Pancreas (tissue), 10 donors: ENCODE results near the gene EREG. TPM values are rescaled to one million over a fixed set of nuclear protein-coding genes. Genes with fewer than 3 reads are reported as not detected.

Source experiments
- ATAC-seq, 4 donors: fragments of 200-7000 bp; cut with Tn5 transposase; one replicate each; pipeline versions ENCODE4 v1.8.0 to v1.9.1; 2020; ENCODE audit warnings: mild to moderate bottlenecking in 4 of 4, moderate library complexity in 4 of 4
- DNase-seq, 6 donors: peaks; one replicate each; pipeline ENCODE4 v3.0.0-alpha.2; 2020
- FAIRE-seq: peaks from 2 replicates; lab custom pipeline; 2012; peaks lifted over from hg19 to GRCh38; lab: Jason Lieb, UNC
- H3K27ac ChIP-seq, 4 donors: fragments of 200-600 bp; sonication (generic); 1 replicate in 3 of 4; 2 replicates in 1 of 4; pipeline versions ENCODE4 v1.5.0 to v1.8.0; 2020
- H3K27me3 ChIP-seq, 4 donors: fragments of 200-600 bp; one replicate each; pipeline ENCODE4 v1.8.0; 2021
- H3K36me3 ChIP-seq, 3 donors: fragments of 200-600 bp; sonication (generic) in 1 of 3; one replicate each; pipeline versions ENCODE4 v1.5.0 to v1.8.0; 2020 to 2021
- H3K4me1 ChIP-seq, 3 donors: fragments of 200-600 bp; one replicate each; pipeline ENCODE4 v1.8.0; 2021
- H3K4me3 ChIP-seq, 4 donors: fragments of 200-600 bp; sonication (generic) in 2 of 4; one replicate each; pipeline versions ENCODE4 v1.5.0 to v1.8.0; 2020 to 2021
- H3K9me3 ChIP-seq, 4 donors: fragments of 200-600 bp; one replicate each; pipeline ENCODE4 v1.8.0; 2021
- WGBS, 2 donors: extraction: QIAGEN DNeasy Blood & Tissue Kit; methylation state at CpG; one replicate each; pipeline ENCODE4 v1.1.7; 2013; 5-methylcytosine and 5-hydroxymethylcytosine counted together
- intact Hi-C, 3 donors: fragments of 100-400 bp; cut with DNase I; formaldehyde crosslinking; loops; one replicate each; pipeline versions ENCODE4 v1.11.1 to v1.14.2; 2022
- polyA plus RNA-seq, 2 donors: library from polyadenylated mRNA; stranded (reverse); fragments of 200-250 nt; gene quantifications; one replicate each; pipeline ENCODE4 v1.2.3, GENCODE V29; 2013
- total RNA-seq, 6 donors: library from RNA; stranded (reverse); fragmentation: NEBNext Ultra II Directional in 4 of 6; extraction: Animal tissue kit (Norgen Biotek cat#: 25700) in 4 of 6; gene quantifications; one replicate each; pipeline versions ENCODE4 v1.2.1 to v1.2.4, GENCODE V29; 2021 to 2023
- TF ChIP-seq, protein P1 (sequence below), 4 donors: fragments of 200-600 bp; sonication (generic) in 3 of 4; IDR thresholded peaks; one replicate each; pipeline versions ENCODE4 v1.5.0 to v1.8.0; 2021; ENCODE audit warnings: antibody characterized with exemption in 4 of 4
- donor health status: healthy with polysubstance abuse.
- donor health status: DM: no; HTN: no; CAD: no; lungs with moderate emphysema.
- donor health status: DM: no; HTN: no; CAD: no.
- donor health status: control.
- donor health status: control.
- donor health status: Bipolar disorder and iron deficiency.
- donor health status: DM: yes; HTN: yes; CAD: no.
- donor health status: DM: no; HTN: no; CAD: no.
- donor health status: DM: no; HTN: no; CAD: no.
- donor health status: DM: yes; HTN: yes; CAD: no.

Gene EREG
- total and polyA plus RNA-seq, 8 donors, result 0.06 to 0.09 (median 0.09) TPM; not detected in 5

GRCh38 chr4:74387790-74388189 is 22.8 kb downstream of the EREG start:
- ATAC-seq (no peak), DNase-seq (no peak), FAIRE-seq (no peak)
- intact Hi-C loops, result no loop called here
- Histone ChIP-seq H3K4me3 (no peak overlapping the region), H3K27me3 (no peaks in the 10 kb centered on the region), H3K36me3 (no peaks in the 10 kb centered on the region), H3K9me3 (no peaks in the 10 kb centered on the region), H3K4me1 (no peaks in the 10 kb centered on the region), H3K27ac (no peak overlapping the region)
- WGBS, 2 donors, result 89 to 94% methylated on average over 2 of the region's 2 CpGs
- TF ChIP-seq, protein P1, sequence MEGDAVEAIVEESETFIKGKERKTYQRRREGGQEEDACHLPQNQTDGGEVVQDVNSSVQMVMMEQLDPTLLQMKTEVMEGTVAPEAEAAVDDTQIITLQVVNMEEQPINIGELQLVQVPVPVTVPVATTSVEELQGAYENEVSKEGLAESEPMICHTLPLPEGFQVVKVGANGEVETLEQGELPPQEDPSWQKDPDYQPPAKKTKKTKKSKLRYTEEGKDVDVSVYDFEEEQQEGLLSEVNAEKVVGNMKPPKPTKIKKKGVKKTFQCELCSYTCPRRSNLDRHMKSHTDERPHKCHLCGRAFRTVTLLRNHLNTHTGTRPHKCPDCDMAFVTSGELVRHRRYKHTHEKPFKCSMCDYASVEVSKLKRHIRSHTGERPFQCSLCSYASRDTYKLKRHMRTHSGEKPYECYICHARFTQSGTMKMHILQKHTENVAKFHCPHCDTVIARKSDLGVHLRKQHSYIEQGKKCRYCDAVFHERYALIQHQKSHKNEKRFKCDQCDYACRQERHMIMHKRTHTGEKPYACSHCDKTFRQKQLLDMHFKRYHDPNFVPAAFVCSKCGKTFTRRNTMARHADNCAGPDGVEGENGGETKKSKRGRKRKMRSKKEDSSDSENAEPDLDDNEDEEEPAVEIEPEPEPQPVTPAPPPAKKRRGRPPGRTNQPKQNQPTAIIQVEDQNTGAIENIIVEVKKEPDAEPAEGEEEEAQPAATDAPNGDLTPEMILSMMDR (IDR thresholded peaks at IDR 0.05), result no peak

DNA sequence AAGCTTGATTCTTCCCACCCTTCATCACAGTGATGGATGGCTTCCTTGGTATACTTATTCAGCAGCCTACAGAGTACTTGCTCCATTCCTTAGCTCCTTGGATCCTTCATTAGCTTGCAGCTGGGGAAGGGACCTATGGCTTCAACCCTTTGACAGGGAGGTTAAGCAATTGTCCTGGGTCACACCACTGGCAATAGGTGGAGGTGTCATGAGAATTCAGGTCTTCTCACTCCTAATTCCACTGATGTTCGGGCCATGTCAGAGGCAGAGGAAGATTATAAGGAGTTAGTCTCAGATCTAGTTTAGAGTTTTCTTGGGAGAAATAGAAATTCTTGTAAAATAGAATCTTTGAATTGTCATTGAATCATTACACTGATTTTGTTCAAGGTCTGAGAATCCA is 24.5 kb downstream of the EREG start:
- no peak overlapping the region for H3K27ac ChIP-seq
- H3K4me3 ChIP-seq, result no peak overlapping the region
- intact Hi-C loops, result no loop called here
- H3K27me3 ChIP-seq, result no peaks in the 10 kb centered on the region
- FAIRE-seq (no peak), DNase-seq (no peak), ATAC-seq (no peak)
- TF ChIP-seq, protein P1 (IDR thresholded peaks at IDR 0.05), result no peak
- no peaks in the 10 kb centered on the region for H3K9me3 ChIP-seq
- H3K4me1 ChIP-seq, result no peaks in the 10 kb centered on the region
- no peaks in the 10 kb centered on the region for H3K36me3 ChIP-seq
- 80 to 93% methylated on average over 1 of the region's 1 CpG for WGBS, 2 donors

- ATAC-seq (no peak), FAIRE-seq (no peak), DNase-seq (no peak)
- intact Hi-C loops, result no loop called here
- Histone ChIP-seq H3K4me1 (no peaks in the 10 kb centered on the region), H3K4me3 (no peak overlapping the region), H3K9me3 (no peaks in the 10 kb centered on the region), H3K36me3 (no peaks in the 10 kb centered on the region), H3K27ac (no peak overlapping the region), H3K27me3 (no peaks in the 10 kb centered on the region)
- WGBS, 2 donors, result 69 to 82% methylated on average over 2 of the region's 2 CpGs
- TF ChIP-seq, protein P1 (IDR thresholded peaks at IDR 0.05), result no peak
Observed at GRCh38 chr4:74390677-74391076, 25.7 kb downstream of the EREG start.

DNA sequence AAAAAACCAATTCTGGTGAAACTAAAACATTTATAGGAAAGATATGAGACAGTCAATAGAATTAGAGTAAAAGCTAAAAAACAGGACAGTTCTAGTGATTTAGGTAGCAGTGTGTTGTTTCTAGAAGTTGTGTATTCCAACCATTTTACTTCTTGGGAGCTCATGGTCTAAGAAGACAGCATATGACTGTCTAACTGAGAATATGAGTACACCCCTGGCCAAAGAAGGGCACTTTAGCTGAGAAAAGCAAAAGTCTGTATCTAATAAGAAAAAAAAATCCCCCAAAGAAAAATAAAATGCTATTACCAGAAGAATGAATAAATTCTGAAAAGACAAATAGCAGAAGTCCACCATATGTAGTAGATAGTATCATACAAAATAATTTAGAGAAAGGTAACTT is 26.4 kb downstream of the EREG start:
- no peaks in the 10 kb centered on the region for H3K36me3 ChIP-seq
- no peak overlapping the region for H3K27ac ChIP-seq
- H3K9me3 ChIP-seq, result no peaks in the 10 kb centered on the region
- ATAC-seq (no peak), DNase-seq (no peak), FAIRE-seq (no peak)
- H3K4me1 ChIP-seq, result no peaks in the 10 kb centered on the region
- no peaks in the 10 kb centered on the region for H3K27me3 ChIP-seq
- intact Hi-C loops, result no loop called here
- TF ChIP-seq, protein P1 (IDR thresholded peaks at IDR 0.05), result no peak
- H3K4me3 ChIP-seq, result no peak overlapping the region

- TF ChIP-seq, protein P1 (IDR thresholded peaks at IDR 0.05), result no peak
- no peaks in the 10 kb centered on the region for H3K27me3 ChIP-seq
- no peaks in the 10 kb centered on the region for H3K4me1 ChIP-seq
- ATAC-seq, result no peak
- no peak for FAIRE-seq
- 73 to 83% methylated on average over 2 of the region's 2 CpGs for WGBS, 2 donors
- DNase-seq, result no peak
- intact Hi-C loops, result no loop called here
- H3K9me3 ChIP-seq, result no peaks in the 10 kb centered on the region
- H3K27ac ChIP-seq, result no peak overlapping the region
- H3K4me3 ChIP-seq, result no peak overlapping the region
- H3K36me3 ChIP-seq, result no peaks in the 10 kb centered on the region
Observed at GRCh38 chr4:74391890-74392475, 27.0 kb downstream of the EREG start.
